GM18861 (cell line): ENCODE data around the gene IQCE.
"Not testable (repeated sequence)": the region's sequence is repeated elsewhere in the genome, so short reads cannot be mapped to it uniquely, and the experiment has no call there.

Experiments used
- ATAC-seq: cut with Tn5 transposase; IDR thresholded peaks from one replicate; pipeline ENCODE4 v1.9.1; 2021; ENCODE audit not compliant: unreplicated experiment

Gene IQCE

GRCh38 chr7:2575733-2576340 is 17.1 kb downstream of the IQCE start:
- ATAC-seq = no peak

GRCh38 chr7:2576742-2577491 is 18.1 kb downstream of the IQCE start:
- ATAC-seq = no peak

- no peak for ATAC-seq
These were observed 19.3 kb downstream of the IQCE start for GRCh38 chr7:2577914-2578680.

- no peak for ATAC-seq
These were observed 21.9 kb downstream of the IQCE start for GRCh38 chr7:2580636-2581035.

- no peak for ATAC-seq
These were observed 23.4 kb downstream of the IQCE start for GRCh38 chr7:2582006-2582735.

- ATAC-seq = no peak
These were observed 25.2 kb downstream of the IQCE start for GRCh38 chr7:2583798-2584580.

- ATAC-seq = no peak
These were observed 26.7 kb downstream of the IQCE start for GRCh38 chr7:2585446-2585845.

GRCh38 chr7:2586326-2587020 is 27.7 kb downstream of the IQCE start:
- no peak for ATAC-seq

- no peak for ATAC-seq
These were observed 28.4 kb downstream of the IQCE start for GRCh38 chr7:2587134-2587533.

- ATAC-seq = no peak
These were observed 29.0 kb downstream of the IQCE start for GRCh38 chr7:2587778-2588177.

GRCh38 chr7:2589341-2589740 is 30.6 kb downstream of the IQCE start:
- no peak for ATAC-seq

GRCh38 chr7:2589941-2590340 is 31.2 kb downstream of the IQCE start:
- not testable (repeated sequence) for ATAC-seq

GRCh38 chr7:2592375-2592865 is 33.6 kb downstream of the IQCE start:
- ATAC-seq = no peak

GRCh38 chr7:2593036-2593727 is 34.4 kb downstream of the IQCE start:
- ATAC-seq = no peak

- ATAC-seq = no peak
These were observed 35.8 kb downstream of the IQCE start for GRCh38 chr7:2594599-2594998.

GRCh38 chr7:2595258-2595860 is 36.6 kb downstream of the IQCE start:
- ATAC-seq = no peak

- ATAC-seq = no peak
These were observed 37.9 kb downstream of the IQCE start for GRCh38 chr7:2596464-2597272.

- ATAC-seq = no peak
These were observed 38.5 kb downstream of the IQCE start for GRCh38 chr7:2597273-2597640.
